HG02623 (cell line): ENCODE results near the gene SIK3.

Experiments used
- ATAC-seq: cut with Tn5 transposase; IDR thresholded peaks from one replicate; pipeline ENCODE4 v1.9.1; 2021; ENCODE audit warnings: moderate library complexity; ENCODE audit not compliant: unreplicated experiment

SIK3 gene

GRCh38 chr11:116871248-116871647 lies 227.0 kb downstream of the SIK3 start:
- ATAC-seq: no peak

- ATAC-seq: no peak
Measured at GRCh38 chr11:116870054-116870453, 228.2 kb downstream of the SIK3 start.

- ATAC-seq: no peak
Measured at GRCh38 chr11:116869610-116870009, 228.6 kb downstream of the SIK3 start.

GRCh38 chr11:116868066-116868465 lies 230.2 kb downstream of the SIK3 start:
- ATAC-seq: no peak

DNA sequence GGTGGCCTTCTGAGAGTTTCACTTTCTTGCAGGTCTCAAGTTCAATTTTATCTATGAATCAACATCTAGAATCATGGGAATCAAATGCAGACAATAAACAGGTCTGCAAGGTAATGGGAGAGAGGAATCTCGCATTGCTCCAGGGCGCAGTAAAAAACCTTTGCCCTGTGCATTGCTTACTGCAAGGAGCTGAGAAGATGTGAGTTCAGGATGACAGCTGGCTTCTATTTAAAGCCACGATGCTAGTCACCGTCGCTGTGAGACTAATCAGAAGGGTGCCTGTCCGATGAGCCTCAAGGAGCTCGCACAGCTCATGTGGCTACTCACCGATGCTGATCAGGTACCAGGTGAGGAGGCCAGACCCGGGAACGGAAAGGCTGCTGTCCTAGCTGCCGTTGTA lies 230.6 kb downstream of the SIK3 start:
- no peak for ATAC-seq

GRCh38 chr11:116866804-116867455 lies 231.3 kb downstream of the SIK3 start:
- ATAC-seq: no peak

DNA sequence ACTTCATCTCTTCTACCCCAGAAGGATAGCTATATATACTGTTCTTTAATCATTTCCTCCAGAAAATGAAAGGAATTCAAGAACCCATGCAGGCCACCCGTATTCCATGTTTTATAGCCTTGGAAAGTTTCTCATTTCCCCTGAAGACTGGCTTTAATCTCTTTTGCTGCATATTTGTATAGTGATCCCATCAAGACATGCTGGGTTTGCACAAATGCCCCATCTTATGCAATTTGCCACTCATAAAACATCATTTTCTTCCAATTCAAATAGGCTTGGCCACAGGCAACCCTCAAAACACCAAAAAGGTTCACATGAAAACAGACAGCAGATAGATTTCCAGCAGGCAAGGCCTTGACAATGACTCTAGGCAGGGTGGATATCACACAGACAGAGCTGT lies 232.5 kb downstream of the SIK3 start:
- ATAC-seq: no peak

DNA sequence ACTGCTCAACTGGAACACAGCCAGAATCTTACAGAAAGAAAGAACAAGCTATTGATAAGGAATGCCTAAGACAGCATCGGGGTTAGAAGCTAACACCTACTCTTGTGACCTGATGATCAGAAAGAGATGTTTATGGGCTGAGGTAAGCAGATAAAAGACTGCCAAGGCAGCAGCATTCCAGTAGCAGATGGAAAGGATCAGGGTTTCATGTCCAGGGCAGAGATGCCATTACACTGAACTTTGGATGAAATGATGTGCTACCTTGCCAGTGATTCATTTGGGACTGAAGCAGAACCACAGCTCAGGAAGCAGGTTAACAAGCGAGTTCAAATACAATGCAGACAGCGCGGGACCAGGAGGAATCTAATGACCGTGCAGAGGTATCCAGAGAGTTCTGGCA lies 233.7 kb downstream of the SIK3 start:
- ATAC-seq: no peak

DNA sequence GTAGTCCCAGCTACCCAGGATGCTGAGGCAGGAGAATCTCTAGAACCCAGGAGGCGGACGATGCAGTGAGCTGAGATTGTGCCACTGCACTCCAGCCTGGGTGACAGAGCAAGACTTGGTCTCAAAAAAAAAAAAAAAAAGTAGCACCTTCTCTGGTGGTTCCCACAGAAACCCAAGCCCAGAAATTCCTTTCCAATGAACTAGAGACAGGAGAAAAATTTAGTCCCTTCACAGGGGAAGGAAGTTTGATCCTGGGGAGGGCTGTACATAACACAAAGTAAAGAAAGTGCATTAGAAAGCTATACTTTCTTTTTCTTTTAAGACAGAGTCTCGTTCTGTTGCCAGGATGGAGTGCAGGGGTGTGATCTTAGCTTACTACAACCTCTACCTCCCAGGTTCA lies 235.3 kb downstream of the SIK3 start:
- ATAC-seq: no peak

DNA sequence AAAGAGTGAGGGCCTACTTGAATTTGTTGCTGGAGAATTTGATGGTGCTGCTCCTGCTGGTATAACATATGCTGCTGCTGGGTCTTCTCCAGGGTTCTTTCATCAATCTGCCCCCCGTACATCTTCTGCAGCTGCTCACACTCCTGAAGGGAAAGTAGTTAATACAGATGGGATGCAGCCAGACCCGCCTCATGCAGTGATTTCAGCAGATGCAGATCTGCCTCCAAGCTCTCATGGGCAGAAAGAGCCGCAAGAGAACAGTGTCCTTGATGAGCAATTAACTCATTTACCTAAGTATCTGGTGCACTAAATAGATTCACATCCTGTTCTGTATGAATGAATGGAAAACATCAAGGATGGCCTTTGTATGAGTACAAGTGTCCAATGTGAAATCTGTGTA lies 236.0 kb downstream of the SIK3 start:
- ATAC-seq: no peak

DNA sequence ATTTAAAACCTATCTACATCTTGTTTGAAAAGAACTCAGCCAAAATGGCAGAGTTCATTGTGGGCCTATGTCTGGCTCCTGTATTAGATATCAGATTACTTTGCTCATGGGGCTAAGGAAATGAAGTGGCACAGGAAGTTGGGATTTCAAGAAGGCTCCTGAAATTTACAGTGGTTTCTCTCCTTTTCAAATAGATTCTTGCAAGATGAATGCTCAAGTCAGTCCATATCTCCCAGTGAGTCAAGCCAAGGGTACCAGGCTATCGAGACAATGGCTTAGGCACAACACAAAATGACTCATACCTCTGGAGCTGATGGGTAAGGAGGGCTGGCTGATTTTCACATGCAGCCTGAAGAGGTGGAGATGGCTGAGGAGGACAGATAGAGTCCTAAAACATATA lies 236.7 kb downstream of the SIK3 start:
- ATAC-seq: no peak

DNA sequence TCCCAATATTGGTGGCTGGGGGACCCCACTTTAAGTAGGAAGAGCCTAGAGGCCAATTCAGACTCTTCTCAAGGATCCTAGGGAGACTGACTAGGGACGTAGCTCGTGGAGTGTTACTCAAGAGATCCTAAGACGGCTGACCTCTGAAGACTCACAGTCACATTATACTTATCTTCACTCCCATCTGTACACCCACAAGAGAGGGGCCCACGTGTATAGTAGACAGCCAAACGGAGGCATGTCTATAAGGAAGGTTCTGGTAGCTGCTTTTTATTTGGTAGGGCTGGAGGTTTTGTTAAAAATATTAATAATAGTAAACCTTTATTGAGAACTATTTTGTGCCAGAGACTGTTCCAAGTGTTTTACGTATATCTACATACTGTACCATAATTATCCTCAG lies 237.9 kb downstream of the SIK3 start:
- no peak for ATAC-seq

GRCh38 chr11:116859175-116859574 lies 239.1 kb downstream of the SIK3 start:
- no peak for ATAC-seq

- ATAC-seq: no peak
Measured at GRCh38 chr11:116857936-116858335, 240.3 kb downstream of the SIK3 start.

GRCh38 chr11:116857316-116857715 lies 240.9 kb downstream of the SIK3 start:
- ATAC-seq: no peak

GRCh38 chr11:116856423-116856822 lies 241.8 kb downstream of the SIK3 start:
- no peak for ATAC-seq

DNA sequence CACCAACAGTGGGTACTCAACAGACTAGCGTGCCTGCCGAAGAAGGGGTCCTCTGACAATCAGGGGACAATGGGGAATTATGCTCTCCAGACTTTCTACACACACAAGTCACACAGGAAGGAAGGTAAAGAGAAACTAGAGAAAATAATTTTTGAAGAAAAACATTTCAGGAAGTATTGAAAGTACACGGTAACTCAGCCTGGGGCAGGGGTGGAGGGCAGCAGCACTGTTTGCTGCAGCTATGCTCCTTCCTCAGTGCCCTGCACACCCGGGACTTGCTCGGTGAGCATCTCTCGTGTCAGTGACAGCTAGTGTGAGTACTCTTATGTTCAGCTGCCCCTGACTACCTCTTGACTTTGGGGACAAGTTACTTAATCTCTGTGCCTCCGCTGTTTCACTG lies 242.8 kb downstream of the SIK3 start:
- ATAC-seq: no peak

DNA sequence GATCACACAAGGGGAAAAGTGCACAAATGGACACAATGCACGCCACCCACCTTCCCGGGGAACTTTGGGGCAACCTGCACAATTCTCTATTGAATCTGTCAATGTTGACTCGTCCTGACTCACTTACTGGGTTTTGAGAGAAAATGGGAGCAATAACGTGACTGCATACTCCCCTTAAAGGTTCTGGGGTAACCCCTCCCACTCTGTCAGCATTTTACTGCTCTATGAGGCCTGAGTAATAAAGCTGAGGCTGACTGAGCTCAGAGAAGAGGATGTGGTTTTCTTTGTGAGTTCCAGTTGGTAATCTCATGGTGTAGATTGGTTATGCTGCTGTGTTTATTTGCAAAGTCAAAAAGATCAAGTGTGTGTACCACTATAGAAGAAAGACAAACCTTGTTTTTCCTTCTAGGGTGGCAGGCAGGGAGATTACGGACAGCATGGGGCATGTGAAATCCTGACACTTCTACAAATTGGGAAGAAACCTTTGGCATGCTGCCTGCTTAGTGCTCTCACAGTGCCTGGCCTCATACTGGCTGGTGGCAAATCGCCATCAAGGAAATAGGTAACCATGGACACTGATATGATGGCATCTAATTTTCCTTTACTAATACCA lies 244.7 kb downstream of the SIK3 start:
- ATAC-seq: peak; percentile 90

DNA sequence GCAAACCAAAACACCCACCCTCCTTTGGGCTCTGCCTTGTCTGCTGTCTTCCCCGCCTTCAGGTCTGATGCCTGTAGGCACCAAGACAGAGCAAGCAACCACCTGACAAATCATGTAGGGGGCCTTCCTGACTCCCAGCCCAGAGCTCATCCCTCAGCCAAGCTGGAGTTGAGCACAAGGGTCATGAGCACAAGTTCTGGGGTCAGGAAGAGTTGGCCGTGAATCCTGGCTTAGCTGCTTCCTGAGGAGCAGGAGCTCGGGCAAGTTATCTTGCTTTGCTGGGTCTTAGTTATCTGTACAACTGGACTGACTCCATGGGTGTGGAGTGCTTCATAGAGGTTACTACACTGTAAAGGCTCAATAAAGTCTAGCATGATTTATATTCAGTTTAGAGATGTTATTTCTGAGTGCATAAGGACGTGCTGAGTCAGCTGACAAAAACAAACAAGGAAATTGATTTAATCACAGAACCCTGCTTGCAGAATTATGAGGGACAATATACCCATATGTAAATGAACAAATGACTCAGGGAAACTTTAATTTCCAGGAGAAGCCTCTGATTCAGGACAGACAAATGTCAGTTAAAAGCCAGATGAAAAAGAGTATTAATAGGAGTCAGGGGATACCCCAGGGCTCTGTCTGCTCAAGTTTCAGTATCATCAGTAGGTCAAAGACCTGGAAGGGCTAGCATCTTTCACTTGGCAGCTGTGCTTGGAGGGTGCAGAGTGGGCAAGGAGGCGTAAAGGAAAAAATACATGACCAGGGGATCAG lies 245.8 kb downstream of the SIK3 start:
- no peak for ATAC-seq

- no peak for ATAC-seq
Measured at GRCh38 chr11:116851626-116852025, 246.6 kb downstream of the SIK3 start.

- no peak for ATAC-seq
Measured at GRCh38 chr11:116849486-116849885, 248.7 kb downstream of the SIK3 start.

- ATAC-seq: no peak
Measured at GRCh38 chr11:116849060-116849459, 249.2 kb downstream of the SIK3 start.
